ENCODE measurements around the gene FAM13A.

GRCh38 chr4:88841635-88842034 lies 215.3 kb downstream of the FAM13A start:
- TF ChIP-seq CTCF (IDR thresholded peaks at IDR 0.05): no peak
- no peak for TF ChIP-seq POLR2A (IDR thresholded peaks at IDR 0.05)
- no peak for TF ChIP-seq POLR2AphosphoS5 (IDR thresholded peaks at IDR 0.05)

Measured in breast epithelium (tissue), 3 donors.